Activated T-helper 1 cell treated with anti-CD3 and anti-CD28 coated beads, Interleukin-12 subunit alpha, Interleukin-12 subunit beta, Interleukin-2, Interleukin-4 antibody, amounts not matched to agents 30 ng/mL and 10 ng/mL and 1 ng/mL, durations not matched to agents 14 hours and 24 hours and 36 hours (primary cell): ENCODE results near the gene BIK. TPM values are rescaled to one million over a fixed set of nuclear protein-coding genes. Genes with fewer than 3 reads are reported as not detected.
"Not testable (repeated sequence)": the region's sequence is repeated elsewhere in the genome, so short reads cannot be mapped to it uniquely, and the experiment has no call there.

Experiments
- DNase-seq: peaks from one replicate; pipeline ENCODE4 v3.0.0; 2021; ENCODE audit warnings: low spot score
- H3K27ac Mint-ChIP-seq: one replicate; pipeline ENCODE4 v1.8.0; 2021; ENCODE audit warnings: mild to moderate bottlenecking, mixed read lengths
- H3K27me3 Mint-ChIP-seq: one replicate; pipeline ENCODE4 v1.8.0; 2022; ENCODE audit warnings: mild to moderate bottlenecking, moderate library complexity, mixed read lengths; ENCODE audit not compliant: insufficient read depth
- H3K36me3 Mint-ChIP-seq: one replicate; pipeline ENCODE4 v1.8.0; 2021; ENCODE audit warnings: low read depth, mixed read lengths
- H3K4me1 Mint-ChIP-seq: one replicate; pipeline ENCODE4 v1.8.0; 2021; ENCODE audit warnings: low read depth, mixed read lengths
- H3K4me3 Mint-ChIP-seq: one replicate; pipeline ENCODE4 v1.8.0; 2021; ENCODE audit warnings: mild to moderate bottlenecking, moderate library complexity, mixed read lengths
- H3K9me3 Mint-ChIP-seq: one replicate; pipeline ENCODE4 v1.8.0; 2021; ENCODE audit warnings: mixed read lengths
- intact Hi-C: fragments of 100-400 bp; cut with micrococcal nuclease; formaldehyde crosslinking; loops from one replicate; pipeline ENCODE4 v1.15.1; 2024
- total RNA-seq: library from RNA; stranded (reverse); gene quantifications from 2 replicates; pipeline ENCODE4 v1.2.3, GENCODE V29; 2022

Gene BIK
- total RNA-seq, 1 donor from 2014 or later, result 2.5 TPM

- no peaks in the 10 kb centered on the region for H3K9me3 Mint-ChIP-seq
- intact Hi-C loops, result no loop called here
- no peak overlapping the region for H3K27ac Mint-ChIP-seq
- no peak overlapping the region for H3K4me3 Mint-ChIP-seq
- H3K27me3 Mint-ChIP-seq, result no peaks in the 10 kb centered on the region
- H3K4me1 Mint-ChIP-seq, result no peaks in the 10 kb centered on the region
- no peak for DNase-seq
- H3K36me3 Mint-ChIP-seq, result peaks cover 9% of the 10 kb centered on the region
Measured at GRCh38 chr22:43129426-43130425, 19.2 kb downstream of the BIK start.

- no peak for DNase-seq
- Mint-ChIP-seq H3K4me3 (no peak overlapping the region), H3K36me3 (peaks cover 11% of the 10 kb centered on the region), H3K9me3 (no peaks in the 10 kb centered on the region), H3K27ac (no peak overlapping the region), H3K27me3 (no peaks in the 10 kb centered on the region), H3K4me1 (no peaks in the 10 kb centered on the region)
- intact Hi-C loops, result no loop called here
Measured at GRCh38 chr22:43131773-43132501, 21.4 kb downstream of the BIK start.

GRCh38 chr22:43133401-43133800, 22.9 kb downstream of the BIK start:
- Mint-ChIP-seq H3K4me1 (no peaks in the 10 kb centered on the region), H3K27ac (no peak overlapping the region), H3K9me3 (no peaks in the 10 kb centered on the region), H3K27me3 (no peaks in the 10 kb centered on the region), H3K4me3 (no peak overlapping the region), H3K36me3 (peaks cover 15% of the 10 kb centered on the region)
- no peak for DNase-seq
- intact Hi-C loops, result no loop called here

- peaks cover 20% of the 10 kb centered on the region for H3K36me3 Mint-ChIP-seq
- no peaks in the 10 kb centered on the region for H3K9me3 Mint-ChIP-seq
- H3K27me3 Mint-ChIP-seq, result no peaks in the 10 kb centered on the region
- H3K4me3 Mint-ChIP-seq, result no peak overlapping the region
- DNase-seq, result no peak
- no peak overlapping the region for H3K27ac Mint-ChIP-seq
- intact Hi-C loops, result no loop called here
- H3K4me1 Mint-ChIP-seq, result no peaks in the 10 kb centered on the region
Measured at GRCh38 chr22:43134553-43134952, 24.0 kb downstream of the BIK start.

- Mint-ChIP-seq H3K4me1 (no peaks in the 10 kb centered on the region), H3K9me3 (no peaks in the 10 kb centered on the region), H3K27ac (no peak overlapping the region), H3K36me3 (peaks cover 24% of the 10 kb centered on the region), H3K4me3 (no peak overlapping the region), H3K27me3 (no peaks in the 10 kb centered on the region)
- no peak for DNase-seq
- intact Hi-C loops, result no loop called here
Measured at GRCh38 chr22:43135565-43135964, 25.0 kb downstream of the BIK start.

GRCh38 chr22:43136255-43136654, 25.7 kb downstream of the BIK start:
- Mint-ChIP-seq H3K27me3 (no peaks in the 10 kb centered on the region), H3K9me3 (no peaks in the 10 kb centered on the region), H3K36me3 (peaks cover 29% of the 10 kb centered on the region), H3K4me3 (no peak overlapping the region), H3K4me1 (peaks cover 7% of the 10 kb centered on the region), H3K27ac (no peak overlapping the region)
- no peak for DNase-seq
- intact Hi-C loops, result no loop called here

- peaks cover 9% of the 10 kb centered on the region for H3K4me1 Mint-ChIP-seq
- DNase-seq, result no peak
- H3K9me3 Mint-ChIP-seq, result no peaks in the 10 kb centered on the region
- peaks cover 29% of the 10 kb centered on the region for H3K36me3 Mint-ChIP-seq
- no peaks in the 10 kb centered on the region for H3K27me3 Mint-ChIP-seq
- no peak overlapping the region for H3K27ac Mint-ChIP-seq
- no peak overlapping the region for H3K4me3 Mint-ChIP-seq
- intact Hi-C loops, result no loop called here
Measured at GRCh38 chr22:43136801-43137200, 26.3 kb downstream of the BIK start.

GRCh38 chr22:43142880-43143562, 32.5 kb downstream of the BIK start, which contains the start of gene MCAT:
TSS of gene MCAT (minus strand) at chr22:43143398. CDS start at chr22:43143348, 50 bp downstream.
- H3K27me3 Mint-ChIP-seq, result no peaks in the 10 kb centered on the region
- H3K4me3 Mint-ChIP-seq, result peak within 1 kb of the TSS; percentile 89
- H3K9me3 Mint-ChIP-seq, result no peaks in the 10 kb centered on the region
- DNase-seq, result peak; percentile 87
- intact Hi-C loops, result loop anchor here (2.0 kb wide), 3 partner anchors 32 to 54 kb away; partner anchors contain the start of genes BIK, TTLL1 and TTLL12
- H3K36me3 Mint-ChIP-seq, result peaks cover 17% of the 10 kb centered on the region
- H3K4me1 Mint-ChIP-seq, result peaks cover 33% of the 10 kb centered on the region
- peak within 1 kb of the TSS; percentile 92 for H3K27ac Mint-ChIP-seq

GRCh38 chr22:43144949-43145348, 34.4 kb downstream of the BIK start:
- Mint-ChIP-seq H3K4me3 (no peak overlapping the region), H3K9me3 (no peaks in the 10 kb centered on the region), H3K4me1 (peaks cover 34% of the 10 kb centered on the region), H3K36me3 (peaks cover 9% of the 10 kb centered on the region), H3K27me3 (no peaks in the 10 kb centered on the region), H3K27ac (no peak overlapping the region)
- DNase-seq, result no peak
- intact Hi-C loops, result no loop called here

- H3K27me3 Mint-ChIP-seq, H3K27ac Mint-ChIP-seq, intact Hi-C loops, DNase-seq, H3K4me3 Mint-ChIP-seq, H3K9me3 Mint-ChIP-seq, H3K36me3 Mint-ChIP-seq: not testable (repeated sequence)
- H3K4me1 Mint-ChIP-seq, result peaks cover 34% of the 10 kb centered on the region
Measured at GRCh38 chr22:43145371-43145770, 34.8 kb downstream of the BIK start.

- DNase-seq, H3K4me3 Mint-ChIP-seq, H3K27me3 Mint-ChIP-seq, intact Hi-C loops, H3K9me3 Mint-ChIP-seq, H3K36me3 Mint-ChIP-seq, H3K27ac Mint-ChIP-seq: not testable (repeated sequence)
- H3K4me1 Mint-ChIP-seq, result peaks cover 32% of the 10 kb centered on the region
Measured at GRCh38 chr22:43146332-43146731, 35.8 kb downstream of the BIK start.

- Mint-ChIP-seq H3K4me3 (peak overlapping the region; percentile 68), H3K36me3 (peaks cover 2% of the 10 kb centered on the region), H3K27ac (peak overlapping the region; percentile 30)
Measured at GRCh38 chr22:43147821-43148220, 37.3 kb downstream of the BIK start.

More at GRCh38 chr22:43147821-43148220, 37.3 kb downstream of the BIK start:
- Mint-ChIP-seq H3K27me3 (no peaks in the 10 kb centered on the region), H3K4me1 (peaks cover 25% of the 10 kb centered on the region), H3K9me3 (no peaks in the 10 kb centered on the region)
- no peak for DNase-seq
- intact Hi-C loops, result no loop called here
